H1 (cell line): ENCODE data around the gene SLC38A10. TPM values are rescaled to one million over a fixed set of nuclear protein-coding genes. Genes with fewer than 3 reads are reported as not detected.

ENCODE experiments used
- CBX5 ChIP-seq: fragments of 300-800, 300-1000 bp; sonication (generic); IDR thresholded peaks from 2 replicates; pipeline ENCODE4 v1.7.1; 2016; ENCODE audit warnings: antibody characterized with exemption, low read length, low read depth
- GABPA ChIP-seq: IDR thresholded peaks from 2 replicates; pipeline ENCODE4 v1.6.1; 2011; ENCODE audit warnings: mild to moderate bottlenecking, low read length, moderate library complexity, borderline replicate concordance; ENCODE audit not compliant: insufficient read depth
- HDAC6 ChIP-seq: IDR thresholded peaks from one replicate; pipeline ENCODE4 v1.7.1; 2012; ENCODE audit warnings: low read depth, mild to moderate bottlenecking, inconsistent platforms, low read length, moderate library complexity
- NANOG ChIP-seq: IDR thresholded peaks from 2 replicates; pipeline ENCODE4 v1.6.1; 2011; ENCODE audit warnings: low read length, low read depth, mild to moderate bottlenecking, inconsistent platforms; ENCODE audit not compliant: insufficient read depth, poor library complexity, severe bottlenecking
- RAD21 ChIP-seq, 2 experiments: IDR thresholded peaks in 1 of 2; conservative IDR thresholded peaks in 1 of 2; 2 replicates each; pipeline ENCODE4 v1.6.1; 2011; ENCODE audit warnings: low read depth in 2 of 2, low read length in 2 of 2, improper control_type of control experiment in 1 of 2, inconsistent platforms in 1 of 2, mild to moderate bottlenecking in 1 of 2, moderate library complexity in 1 of 2
- TAF7 ChIP-seq: optimal IDR thresholded peaks from 2 replicates; pipeline ENCODE3; 2011; ENCODE audit warnings: low read depth, mild to moderate bottlenecking, inconsistent platforms, low read length, moderate library complexity, borderline replicate concordance
- polyA plus RNA-seq, 7 experiments: library from polyadenylated mRNA; depleted of rRNA in 3 of 7; stranded (reverse) in 5 of 7; unstranded in 2 of 7; fragments of >200 nt in 5 of 7; fragments of 200-250 nt in 2 of 7; gene quantifications; 1 replicate in 5 of 7; 2 replicates in 1 of 7; 4 replicates in 1 of 7; pipeline versions ENCODE4 v1.2.1 to v1.2.3, GENCODE V29; 2011 to 2013; ENCODE audit warnings: missing spikeins in 2 of 7, mixed read lengths in 2 of 7
- total RNA-seq: library from RNA; stranded (reverse); fragmentation: NEBNext Ultra II Directional; extraction: Animal tissue kit (Norgen Biotek cat#: 25700); gene quantifications from 2 replicates; pipeline ENCODE4 v1.2.1, GENCODE V29; 2021
- TF ChIP-seq, protein P1 (sequence below): IDR thresholded peaks from 2 replicates; pipeline ENCODE4 v1.6.1; 2011; ENCODE audit warnings: low read length, improper control_type of control experiment

Gene SLC38A10
- total and polyA plus RNA-seq, 2 of the 8 experiments (the other 6 are each of a cell fraction or from before 2014, with no cell fraction given) = 26.4 to 41.0 TPM

DNA sequence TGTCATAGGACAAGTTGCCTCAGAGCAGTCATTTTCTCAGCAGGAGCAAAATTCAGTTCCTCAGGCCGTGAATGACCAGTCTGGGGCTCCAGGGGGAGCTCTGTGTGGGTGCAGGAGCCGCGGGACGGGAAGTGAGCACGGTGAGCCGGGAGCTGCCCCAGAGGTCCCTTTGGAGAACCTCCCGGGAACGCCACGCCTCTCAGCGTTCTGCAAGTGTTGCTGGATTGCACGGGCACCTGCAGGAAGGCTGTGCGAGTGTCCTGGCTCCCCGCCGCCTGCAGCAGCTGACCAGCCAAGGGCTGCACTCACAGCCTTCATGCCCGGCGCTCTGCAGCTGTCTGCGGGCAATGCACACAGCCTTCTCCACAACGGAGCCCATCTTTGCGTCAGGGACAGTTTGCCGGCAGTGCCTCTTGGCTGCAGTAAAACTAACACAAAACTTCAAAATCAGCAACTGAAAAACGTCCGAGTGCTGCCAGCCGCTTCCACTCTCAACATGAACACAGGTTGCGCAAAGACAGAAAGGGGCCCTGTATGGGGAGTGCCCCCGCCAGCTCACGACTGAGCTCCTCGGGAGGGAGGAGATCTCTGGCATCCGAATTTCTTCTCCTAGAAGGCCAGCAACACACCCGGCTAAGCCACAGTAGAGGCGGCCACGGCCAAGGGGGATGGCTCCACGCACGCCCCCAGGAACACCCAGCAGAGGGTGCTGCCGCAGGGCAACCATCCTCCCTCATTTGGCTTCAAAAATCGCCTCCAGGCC, 40.0 kb downstream of the SLC38A10 start (continued):
- TF ChIP-seq GABPA (peak; percentile 37; the same call in 1 of the 2 replicates), TAF7 (no peak), CBX5 (no peak), HDAC6 (no peak), RAD21 (IDR thresholded peaks at IDR 0.05 in 1 of 2, conservative IDR thresholded peaks at IDR 0.05 in 1 of 2; ENCODE audit: low read depth in 2 of 2, low read length in 2 of 2) (peak; percentile 29 to 45; a peak in 3 of 4 replicates), NANOG (no peak)
- TF ChIP-seq, protein P1, sequence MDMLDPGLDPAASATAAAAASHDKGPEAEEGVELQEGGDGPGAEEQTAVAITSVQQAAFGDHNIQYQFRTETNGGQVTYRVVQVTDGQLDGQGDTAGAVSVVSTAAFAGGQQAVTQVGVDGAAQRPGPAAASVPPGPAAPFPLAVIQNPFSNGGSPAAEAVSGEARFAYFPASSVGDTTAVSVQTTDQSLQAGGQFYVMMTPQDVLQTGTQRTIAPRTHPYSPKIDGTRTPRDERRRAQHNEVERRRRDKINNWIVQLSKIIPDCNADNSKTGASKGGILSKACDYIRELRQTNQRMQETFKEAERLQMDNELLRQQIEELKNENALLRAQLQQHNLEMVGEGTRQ = no peak
